WTC11 (cell line): ENCODE data around the gene CDC25B. TPM values are rescaled to one million over a fixed set of nuclear protein-coding genes. Genes with fewer than 3 reads are reported as not detected.
A peak's percentile ranks its signal among the peaks of the same experiment; 100 is the strongest.

Source experiments
- ATAC-seq: fragments of 200-7000 bp; cut with Tn5 transposase; 2 replicates; pipeline ENCODE4 v1.10.0; 2021; ENCODE audit warnings: mild to moderate bottlenecking, moderate library complexity
- CTCF ChIA-PET: fragments of 300-600 bp; sonication (Branson Sonifier 250); formaldehyde crosslinking; loops from one replicate; lab custom pipeline; 2021; ENCODE audit warnings: antibody characterized with exemption; lab: Charles Lee
- POLR2A ChIA-PET: fragments of 350-600 bp; sonication (Branson Sonifier 250); formaldehyde crosslinking; loops from one replicate; lab custom pipeline; 2021; ENCODE audit warnings: antibody characterized with exemption; lab: Charles Lee
- DNase-seq: peaks from one replicate; pipeline ENCODE4 v3.0.0; 2021; ENCODE audit warnings: low spot score
- H3K27ac Mint-ChIP-seq: 2 replicates; pipeline ENCODE4 v1.8.0; 2021; ENCODE audit warnings: mixed read lengths
- H3K27me3 Mint-ChIP-seq: 2 replicates; pipeline ENCODE4 v1.8.0; 2021; ENCODE audit warnings: low read depth, mild to moderate bottlenecking, moderate library complexity, mixed read lengths
- H3K36me3 Mint-ChIP-seq: 2 replicates; pipeline ENCODE4 v1.8.0; 2021; ENCODE audit warnings: mixed read lengths
- H3K4me1 Mint-ChIP-seq: 2 replicates; pipeline ENCODE4 v1.8.0; 2022; ENCODE audit warnings: mixed read lengths
- H3K4me3 Mint-ChIP-seq: 2 replicates; pipeline ENCODE4 v1.8.0; 2021; ENCODE audit warnings: mild to moderate bottlenecking, moderate library complexity, mixed read lengths
- H3K9me3 Mint-ChIP-seq: 2 replicates; pipeline ENCODE4 v1.8.0; 2021; ENCODE audit warnings: mixed read lengths
- CBFB ChIP-seq: sonication (generic); formaldehyde crosslinking; IDR thresholded peaks from 2 replicates; pipeline ENCODE4 v1.8.1; 2022; ENCODE audit warnings: mild to moderate bottlenecking, low read depth, missing genetic modification reagents
- CREM ChIP-seq: sonication (generic); formaldehyde crosslinking; IDR thresholded peaks from 2 replicates; pipeline ENCODE4 v1.8.1; 2022; ENCODE audit warnings: mild to moderate bottlenecking, missing genetic modification reagents, moderate library complexity
- ELF4 ChIP-seq: sonication (generic); formaldehyde crosslinking; IDR thresholded peaks from 2 replicates; pipeline ENCODE4 v1.8.1; 2022; ENCODE audit warnings: low read depth, mild to moderate bottlenecking, moderate library complexity, missing genetic modification reagents
- ESRRA ChIP-seq: sonication (generic); formaldehyde crosslinking; IDR thresholded peaks from 2 replicates; pipeline ENCODE4 v1.8.1; 2022; ENCODE audit warnings: mild to moderate bottlenecking, missing genetic modification reagents, borderline replicate concordance
- FOXJ3 ChIP-seq: sonication (generic); formaldehyde crosslinking; IDR thresholded peaks from 2 replicates; pipeline ENCODE4 v1.9.0; 2021; ENCODE audit warnings: missing genetic modification reagents, mild to moderate bottlenecking, borderline replicate concordance
- GABPB1 ChIP-seq: sonication (generic); formaldehyde crosslinking; IDR thresholded peaks from 2 replicates; pipeline ENCODE4 v1.8.1; 2023; ENCODE audit warnings: mild to moderate bottlenecking, missing genetic modification reagents
- HMGA2 ChIP-seq: fragments of 250-450 bp; sonication (Bioruptor Pico); IDR thresholded peaks from 2 replicates; pipeline ENCODE4 v1.4.0; 2021; ENCODE audit warnings: mild to moderate bottlenecking, moderate library complexity
- MXD4 ChIP-seq: fragments of 250-450 bp; sonication (Bioruptor Pico); IDR thresholded peaks from 2 replicates; pipeline ENCODE4 v1.8.0; 2021; ENCODE audit warnings: mild to moderate bottlenecking, moderate library complexity, borderline replicate concordance
- MYBL2 ChIP-seq: sonication (generic); formaldehyde crosslinking; IDR thresholded peaks from 2 replicates; pipeline ENCODE4 v1.8.1; 2023; ENCODE audit warnings: mild to moderate bottlenecking, moderate library complexity, missing genetic modification reagents
- NR3C1 ChIP-seq: sonication (generic); formaldehyde crosslinking; conservative IDR thresholded peaks from 2 replicates; pipeline ENCODE4 v1.8.1; 2023; ENCODE audit warnings: low read depth, mild to moderate bottlenecking, missing genetic modification reagents
- RORB ChIP-seq: fragments of 250-450 bp; sonication (Bioruptor Pico); IDR thresholded peaks from 2 replicates; pipeline ENCODE4 v1.9.0; 2021; ENCODE audit warnings: mild to moderate bottlenecking
- SOX15 ChIP-seq: fragments of 250-450 bp; sonication (Bioruptor Pico); IDR thresholded peaks from 2 replicates; pipeline ENCODE4 v1.9.0; 2021; ENCODE audit warnings: mild to moderate bottlenecking
- TCF7 ChIP-seq: sonication (generic); formaldehyde crosslinking; IDR thresholded peaks from 2 replicates; pipeline ENCODE4 v1.8.0; 2022; ENCODE audit warnings: mild to moderate bottlenecking, low read depth, missing genetic modification reagents, moderate library complexity
- TEAD1 ChIP-seq: sonication (generic); formaldehyde crosslinking; IDR thresholded peaks from 2 replicates; pipeline ENCODE4 v1.8.0; 2022; ENCODE audit warnings: mild to moderate bottlenecking, missing genetic modification reagents
- USF1 ChIP-seq: sonication (generic); formaldehyde crosslinking; IDR thresholded peaks from 2 replicates; pipeline ENCODE4 v1.8.0; 2022; ENCODE audit warnings: mild to moderate bottlenecking, missing genetic modification reagents
- ZNF121 ChIP-seq: sonication (generic); formaldehyde crosslinking; IDR thresholded peaks from 2 replicates; pipeline ENCODE4 v1.8.0; 2023; ENCODE audit warnings: missing genetic modification reagents
- ZNF138 ChIP-seq: sonication (generic); formaldehyde crosslinking; conservative IDR thresholded peaks from 2 replicates; pipeline ENCODE4 v1.8.1; 2022; ENCODE audit warnings: mild to moderate bottlenecking, moderate library complexity, missing genetic modification reagents
- ZNF396 ChIP-seq: fragments of 250-450 bp; sonication (Bioruptor Pico); IDR thresholded peaks from 2 replicates; pipeline ENCODE4 v1.8.0; 2021; ENCODE audit warnings: mild to moderate bottlenecking, moderate library complexity, borderline replicate concordance
- total RNA-seq: library from RNA; stranded (reverse); gene quantifications from 3 replicates; pipeline ENCODE4 v1.2.3, GENCODE V29; 2021
- TF ChIP-seq, protein P1 (sequence below): sonication (generic); formaldehyde crosslinking; IDR thresholded peaks from 2 replicates; pipeline ENCODE4 v1.8.1; 2022; ENCODE audit warnings: missing genetic modification reagents, borderline replicate concordance
- TF ChIP-seq, protein P2 (sequence below): sonication (generic); formaldehyde crosslinking; IDR thresholded peaks from 2 replicates; pipeline ENCODE4 v1.8.1; 2023; ENCODE audit warnings: mild to moderate bottlenecking, missing genetic modification reagents
- TF ChIP-seq, protein P3 (sequence below): sonication (generic); formaldehyde crosslinking; IDR thresholded peaks from 2 replicates; pipeline ENCODE4 v1.8.1; 2022; ENCODE audit warnings: mild to moderate bottlenecking, moderate library complexity, missing genetic modification reagents
- TF ChIP-seq, protein P4 (sequence below): sonication (generic); formaldehyde crosslinking; IDR thresholded peaks from 2 replicates; pipeline ENCODE4 v1.8.1; 2023; ENCODE audit warnings: mild to moderate bottlenecking, missing genetic modification reagents, moderate library complexity

CDC25B gene
- total RNA-seq, 1 experiment from 2014 or later = 37.4 TPM

DNA sequence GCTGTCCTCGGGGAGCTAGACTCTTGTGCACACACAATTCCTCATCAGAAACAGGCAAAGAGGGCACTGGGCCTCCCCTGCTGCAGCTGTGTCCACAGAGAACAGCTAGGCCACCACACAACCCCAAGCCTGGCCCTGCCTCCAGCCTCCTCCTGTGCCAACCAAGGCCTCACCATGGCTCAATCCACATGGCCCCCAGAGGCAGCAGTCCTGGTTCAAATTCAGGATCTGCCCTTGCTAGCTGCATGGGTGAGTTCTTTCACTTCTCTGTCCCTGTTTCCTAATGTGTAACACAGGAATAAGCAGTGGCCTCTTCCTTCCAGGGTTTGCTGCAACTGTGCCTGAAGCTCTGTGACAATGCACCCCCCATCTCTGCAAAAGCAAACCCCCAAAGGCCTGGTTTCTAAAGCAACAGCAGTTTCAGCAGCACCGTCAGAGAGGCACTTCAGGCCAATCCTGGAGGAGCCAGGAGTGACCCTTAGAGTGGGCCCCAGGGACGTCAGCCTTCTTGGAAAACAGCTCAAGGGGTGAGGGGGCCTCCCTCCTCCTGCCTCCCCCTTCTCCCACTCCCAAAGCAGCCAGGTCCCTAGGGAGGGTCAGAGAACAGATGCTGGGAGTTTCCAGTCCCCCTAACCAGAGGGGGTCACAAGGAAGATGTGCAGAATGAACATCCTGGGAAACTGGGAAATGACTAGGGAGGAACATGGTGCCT lies 30.8 kb upstream of the CDC25B start:
- peaks cover 22% of the 10 kb centered on the region for H3K4me1 Mint-ChIP-seq
- no peak for ATAC-seq
- DNase-seq = no peak
- H3K4me3 Mint-ChIP-seq = peak overlapping the region; percentile 94
- ChIA-PET POLR2A (no interaction called here), CTCF (interaction anchor here (1.2 to 8.1 kb wide), 2 partner anchors 14 to 16 kb away, joined by 3 to 195 read pairs; partner anchors contain the start of gene SPEF1)
- TF ChIP-seq SOX15 (CRISPR knock-in tag) (no peak), ESRRA (no peak), NR3C1 (CRISPR knock-in tag) (no peak), ZNF138 (CRISPR knock-in tag) (no peak), USF1 (CRISPR knock-in tag) (no peak), TEAD1 (CRISPR knock-in tag) (no peak), GABPB1 (no peak), ZNF396 (CRISPR knock-in tag) (no peak), FOXJ3 (CRISPR knock-in tag) (no peak), MXD4 (no peak), CBFB (no peak), MYBL2 (no peak)
- TF ChIP-seq, protein P1, sequence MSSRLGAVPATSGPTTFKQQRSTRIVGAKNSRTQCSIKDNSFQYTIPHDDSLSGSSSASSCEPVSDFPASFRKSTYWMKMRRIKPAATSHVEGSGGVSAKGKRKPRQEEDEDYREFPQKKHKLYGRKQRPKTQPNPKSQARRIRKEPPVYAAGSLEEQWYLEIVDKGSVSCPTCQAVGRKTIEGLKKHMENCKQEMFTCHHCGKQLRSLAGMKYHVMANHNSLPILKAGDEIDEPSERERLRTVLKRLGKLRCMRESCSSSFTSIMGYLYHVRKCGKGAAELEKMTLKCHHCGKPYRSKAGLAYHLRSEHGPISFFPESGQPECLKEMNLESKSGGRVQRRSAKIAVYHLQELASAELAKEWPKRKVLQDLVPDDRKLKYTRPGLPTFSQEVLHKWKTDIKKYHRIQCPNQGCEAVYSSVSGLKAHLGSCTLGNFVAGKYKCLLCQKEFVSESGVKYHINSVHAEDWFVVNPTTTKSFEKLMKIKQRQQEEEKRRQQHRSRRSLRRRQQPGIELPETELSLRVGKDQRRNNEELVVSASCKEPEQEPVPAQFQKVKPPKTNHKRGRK (CRISPR knock-in tag) = no peak
- TF ChIP-seq, protein P2, sequence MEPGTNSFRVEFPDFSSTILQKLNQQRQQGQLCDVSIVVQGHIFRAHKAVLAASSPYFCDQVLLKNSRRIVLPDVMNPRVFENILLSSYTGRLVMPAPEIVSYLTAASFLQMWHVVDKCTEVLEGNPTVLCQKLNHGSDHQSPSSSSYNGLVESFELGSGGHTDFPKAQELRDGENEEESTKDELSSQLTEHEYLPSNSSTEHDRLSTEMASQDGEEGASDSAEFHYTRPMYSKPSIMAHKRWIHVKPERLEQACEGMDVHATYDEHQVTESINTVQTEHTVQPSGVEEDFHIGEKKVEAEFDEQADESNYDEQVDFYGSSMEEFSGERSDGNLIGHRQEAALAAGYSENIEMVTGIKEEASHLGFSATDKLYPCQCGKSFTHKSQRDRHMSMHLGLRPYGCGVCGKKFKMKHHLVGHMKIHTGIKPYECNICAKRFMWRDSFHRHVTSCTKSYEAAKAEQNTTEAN (CRISPR knock-in tag) = no peak
- TF ChIP-seq, protein P3, sequence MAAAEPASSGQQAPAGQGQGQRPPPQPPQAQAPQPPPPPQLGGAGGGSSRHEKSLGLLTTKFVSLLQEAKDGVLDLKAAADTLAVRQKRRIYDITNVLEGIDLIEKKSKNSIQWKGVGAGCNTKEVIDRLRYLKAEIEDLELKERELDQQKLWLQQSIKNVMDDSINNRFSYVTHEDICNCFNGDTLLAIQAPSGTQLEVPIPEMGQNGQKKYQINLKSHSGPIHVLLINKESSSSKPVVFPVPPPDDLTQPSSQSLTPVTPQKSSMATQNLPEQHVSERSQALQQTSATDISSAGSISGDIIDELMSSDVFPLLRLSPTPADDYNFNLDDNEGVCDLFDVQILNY = no peak
- no peaks in the 10 kb centered on the region for H3K9me3 Mint-ChIP-seq
- no peak overlapping the region for H3K27ac Mint-ChIP-seq
- no peaks in the 10 kb centered on the region; the same call in 1 of the 2 replicates for H3K27me3 Mint-ChIP-seq
- peaks cover 3% of the 10 kb centered on the region for H3K36me3 Mint-ChIP-seq

GRCh38 chr20:3766422-3767109 lies 29.5 kb upstream of the CDC25B start:
- Mint-ChIP-seq H3K27ac (no peak overlapping the region), H3K4me3 (peak overlapping the region; percentile 94), H3K36me3 (peaks cover 1% of the 10 kb centered on the region), H3K4me1 (peaks cover 19% of the 10 kb centered on the region), H3K9me3 (no peaks in the 10 kb centered on the region), H3K27me3 (peaks cover 1% of the 10 kb centered on the region)
- TF ChIP-seq RORB = no peak
- no peak for TF ChIP-seq ELF4 (CRISPR knock-in tag)
- TF ChIP-seq HMGA2 (CRISPR knock-in tag) = no peak
- no peak for TF ChIP-seq CREM (CRISPR knock-in tag)
- TF ChIP-seq MYBL2 = no peak
- TF ChIP-seq MXD4 = no peak
- TF ChIP-seq, protein P4, sequence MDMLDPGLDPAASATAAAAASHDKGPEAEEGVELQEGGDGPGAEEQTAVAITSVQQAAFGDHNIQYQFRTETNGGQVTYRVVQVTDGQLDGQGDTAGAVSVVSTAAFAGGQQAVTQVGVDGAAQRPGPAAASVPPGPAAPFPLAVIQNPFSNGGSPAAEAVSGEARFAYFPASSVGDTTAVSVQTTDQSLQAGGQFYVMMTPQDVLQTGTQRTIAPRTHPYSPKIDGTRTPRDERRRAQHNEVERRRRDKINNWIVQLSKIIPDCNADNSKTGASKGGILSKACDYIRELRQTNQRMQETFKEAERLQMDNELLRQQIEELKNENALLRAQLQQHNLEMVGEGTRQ (CRISPR knock-in tag) = no peak
- no peak for TF ChIP-seq ZNF121 (CRISPR knock-in tag)
- TF ChIP-seq TCF7 = no peak
- CTCF ChIA-PET = interaction anchor here (1.2 to 8.1 kb wide), 9 partner anchors 10 to 319 kb away, joined by 3 to 195 read pairs (median 16); partner anchors contain the start of gene SPEF1
- no peak for DNase-seq
- ATAC-seq = no peak
- POLR2A ChIA-PET = no interaction called here
